Islet precursor cell (in vitro differentiated cells): ENCODE measurements around the gene CAMK2A.
A peak's percentile ranks its signal among the peaks of the same experiment; 100 is the strongest.

Experiments used
- DNase-seq: peaks from one replicate; pipeline ENCODE4 v3.0.0-alpha.2; 2018

The CAMK2A gene

GRCh38 chr5:150289551-150290390 is at the start of gene CAMK2A:
TSS of gene CAMK2A (minus strand) at chr5:150289773. CDS start at chr5:150289625, 148 bp downstream.
- DNase-seq: no peak

DNA sequence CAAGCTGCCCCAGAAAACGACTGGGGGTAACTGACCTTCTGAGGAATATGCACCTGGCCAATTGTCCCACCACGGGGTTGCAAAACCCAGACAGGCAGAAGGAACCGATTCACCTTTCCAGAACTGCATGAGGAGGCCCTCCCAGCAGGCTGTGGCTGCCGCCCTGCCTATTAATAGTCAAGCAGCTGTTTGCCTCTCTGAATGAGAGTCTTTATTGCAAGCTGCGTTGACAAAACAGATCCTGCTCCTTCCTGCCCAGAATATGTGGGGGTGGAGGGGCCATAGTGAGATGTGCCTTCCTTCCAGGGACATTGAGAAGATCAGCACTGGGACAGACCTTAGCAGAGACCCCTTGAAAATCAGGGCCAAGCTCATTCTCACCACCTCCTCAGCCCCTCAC is 49.6 kb upstream of the CAMK2A start:
- DNase-seq: no peak

DNA sequence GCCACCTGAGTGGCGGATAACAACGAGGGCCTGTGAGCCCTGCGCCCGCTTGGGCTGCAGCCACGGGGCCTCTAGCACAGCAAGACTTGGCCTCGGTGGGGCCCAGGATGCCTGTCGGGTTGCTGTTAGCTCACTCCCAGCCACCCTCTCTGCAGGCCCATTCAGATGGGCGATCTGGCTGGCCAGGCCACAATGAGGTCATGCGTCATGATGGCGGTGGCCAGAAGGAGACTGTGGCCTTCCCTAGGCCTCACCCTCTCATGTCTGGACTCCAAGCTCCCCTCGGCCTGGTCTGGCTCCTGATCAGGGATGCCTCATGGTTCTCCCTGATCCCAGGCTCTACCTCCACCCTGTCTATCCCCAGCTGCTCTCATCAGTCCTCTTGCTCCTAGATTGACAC is 49.0 kb upstream of the CAMK2A start:
- no peak for DNase-seq

GRCh38 chr5:150335778-150336177 is 46.2 kb upstream of the CAMK2A start:
- DNase-seq: no peak

DNA sequence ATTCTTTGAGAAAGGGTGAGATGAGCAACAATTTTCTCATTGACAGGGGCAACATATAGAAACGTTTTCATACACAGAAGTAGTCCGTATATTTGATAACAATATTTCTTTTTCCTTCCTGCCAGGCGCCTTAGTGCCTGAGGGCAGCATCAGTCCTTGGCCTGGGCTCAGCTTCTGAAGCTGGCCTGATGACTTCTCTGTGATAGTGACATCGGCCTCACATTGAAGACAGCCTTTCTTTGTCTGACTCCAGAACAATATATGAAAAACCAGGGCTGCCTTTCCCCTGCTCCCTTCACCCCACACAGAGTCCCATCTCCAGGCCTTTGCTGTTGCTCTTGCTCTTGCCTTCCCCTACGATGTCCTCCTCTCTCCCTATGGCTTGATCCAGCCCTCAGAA is 43.8 kb upstream of the CAMK2A start:
- no peak for DNase-seq

GRCh38 chr5:150329881-150330876 is 40.6 kb upstream of the CAMK2A start:
- DNase-seq: no peak

GRCh38 chr5:150329038-150329437 is 39.5 kb upstream of the CAMK2A start:
- no peak for DNase-seq

- no peak for DNase-seq
Observed at GRCh38 chr5:150328515-150328914, 38.9 kb upstream of the CAMK2A start.

GRCh38 chr5:150327139-150327538 is 37.6 kb upstream of the CAMK2A start:
- no peak for DNase-seq

- no peak for DNase-seq
Observed at GRCh38 chr5:150326707-150327106, 37.1 kb upstream of the CAMK2A start.

DNA sequence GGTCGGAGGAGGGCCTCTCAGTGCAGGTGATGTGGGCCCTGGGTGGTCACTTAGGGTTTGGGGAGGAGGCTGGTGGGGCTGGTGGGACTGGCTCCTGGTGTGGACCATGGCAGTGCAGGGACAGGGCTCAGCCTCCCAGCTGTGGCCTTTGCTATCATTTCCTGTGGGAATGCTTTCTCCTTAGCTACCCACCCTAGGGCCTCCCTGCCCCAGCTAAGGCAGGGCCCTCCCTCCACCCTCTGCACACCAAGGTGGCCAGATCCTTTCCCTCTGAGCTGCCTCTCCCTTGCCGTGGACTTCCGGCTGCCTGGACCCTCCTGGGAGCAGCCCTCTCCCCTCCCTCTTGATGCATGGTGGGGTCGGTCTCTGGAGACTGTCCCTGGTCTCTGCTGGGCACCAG is 35.9 kb upstream of the CAMK2A start:
- DNase-seq: no peak

DNA sequence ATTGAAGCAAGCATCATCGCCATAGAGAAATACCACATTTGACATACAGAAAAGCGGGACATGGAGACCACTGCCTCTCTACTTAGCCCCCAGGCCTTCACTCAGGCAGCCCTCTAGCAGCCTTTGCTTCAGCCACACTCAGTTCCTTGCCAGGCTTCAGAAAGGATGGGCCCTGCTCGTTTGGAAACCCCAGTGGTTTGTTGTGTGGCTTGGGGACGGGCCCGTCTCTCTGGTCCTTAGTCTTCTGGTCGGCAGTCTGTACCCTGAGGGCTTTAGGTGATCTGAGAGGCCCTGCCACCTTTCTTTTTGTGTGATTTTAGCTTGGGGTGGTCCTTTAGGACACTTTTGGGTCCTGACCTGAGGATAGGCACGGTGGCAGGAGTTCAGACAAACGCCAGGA is 34.2 kb upstream of the CAMK2A start:
- DNase-seq: no peak

DNA sequence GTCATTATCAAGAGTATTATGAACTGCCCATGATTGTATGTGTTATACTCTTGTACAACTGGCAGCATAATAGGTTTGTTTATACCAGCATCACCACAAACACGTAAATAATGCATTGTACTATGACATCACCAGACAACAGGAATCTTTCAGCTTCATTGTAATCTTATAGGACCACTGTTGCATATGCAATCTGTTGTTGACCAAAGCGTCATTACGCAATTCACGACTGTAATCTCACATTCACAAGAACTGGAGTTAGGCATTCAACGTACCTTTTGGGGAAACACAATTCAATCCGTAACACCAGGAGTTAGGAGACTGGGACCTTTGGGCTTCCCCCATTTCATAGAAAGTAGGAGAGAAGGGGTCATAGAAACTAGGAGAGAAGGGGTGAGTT is 33.5 kb upstream of the CAMK2A start:
- no peak for DNase-seq

DNA sequence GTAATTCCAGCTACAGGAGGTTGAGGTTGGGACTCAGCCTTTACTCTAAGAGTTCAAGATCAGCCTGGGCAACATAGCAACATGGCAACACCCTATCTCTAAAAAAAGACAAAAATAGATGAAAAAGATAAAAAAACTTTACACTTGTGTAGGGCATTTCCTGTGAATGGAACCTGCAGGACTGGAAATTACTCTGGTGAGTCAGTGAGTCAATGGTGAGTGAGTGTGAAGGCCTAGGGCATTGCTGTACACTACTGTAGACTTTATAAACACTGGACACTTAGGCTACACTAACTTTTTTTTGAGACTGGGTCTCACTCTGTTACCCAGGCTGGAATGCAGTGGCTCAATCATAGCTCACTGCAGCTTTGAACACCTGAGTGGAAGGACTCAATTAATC is 32.6 kb upstream of the CAMK2A start:
- DNase-seq: peak; percentile 66

- DNase-seq: no peak
Observed at GRCh38 chr5:150321784-150322183, 32.2 kb upstream of the CAMK2A start.

DNA sequence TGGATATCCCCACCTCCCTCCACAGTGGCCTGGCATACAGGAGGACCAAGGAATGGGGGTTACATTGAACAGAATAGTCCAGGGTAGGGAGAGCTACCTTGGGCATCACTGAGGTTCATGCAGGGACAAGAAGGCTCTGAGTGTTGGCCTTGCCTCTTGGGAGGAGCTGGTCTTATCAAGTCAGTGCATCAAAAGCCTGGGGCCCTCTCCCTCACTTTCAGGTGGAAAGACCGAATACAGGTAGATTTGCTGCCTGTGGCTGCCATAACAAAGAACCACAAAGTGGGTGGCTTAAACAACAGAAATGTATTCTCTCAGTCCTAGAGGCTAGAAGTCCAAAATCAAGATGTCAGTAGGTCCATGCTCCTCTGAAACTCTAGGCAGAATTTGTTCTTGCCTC is 31.6 kb upstream of the CAMK2A start:
- no peak for DNase-seq

DNA sequence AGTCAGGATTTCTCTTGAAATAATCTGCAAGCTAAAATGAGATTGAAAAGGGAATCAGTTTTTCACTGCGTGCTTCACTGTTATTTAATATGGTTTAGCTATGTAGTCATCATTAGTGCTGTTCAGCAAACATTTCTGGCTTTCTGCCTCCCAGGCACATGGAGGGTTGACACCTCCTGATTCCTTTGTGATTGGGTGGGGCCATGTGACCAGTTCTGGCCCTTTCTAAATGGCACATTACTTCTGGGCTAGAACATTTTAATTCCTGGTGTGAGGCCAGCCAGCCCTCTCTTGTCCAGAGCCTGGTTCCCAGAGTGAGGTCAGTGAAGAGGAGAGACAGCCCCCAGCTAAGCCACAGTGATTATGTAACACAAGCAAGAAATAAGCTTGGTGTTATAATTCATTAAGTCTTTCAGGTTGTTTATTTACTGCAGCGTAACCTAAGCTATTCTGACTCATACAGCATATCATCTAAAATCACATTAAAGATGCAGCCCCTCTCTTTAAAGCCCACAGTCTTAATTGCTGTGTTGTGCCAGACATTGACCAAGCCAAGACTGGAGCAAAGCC is 30.6 kb upstream of the CAMK2A start:
- DNase-seq: peak; percentile 89

DNA sequence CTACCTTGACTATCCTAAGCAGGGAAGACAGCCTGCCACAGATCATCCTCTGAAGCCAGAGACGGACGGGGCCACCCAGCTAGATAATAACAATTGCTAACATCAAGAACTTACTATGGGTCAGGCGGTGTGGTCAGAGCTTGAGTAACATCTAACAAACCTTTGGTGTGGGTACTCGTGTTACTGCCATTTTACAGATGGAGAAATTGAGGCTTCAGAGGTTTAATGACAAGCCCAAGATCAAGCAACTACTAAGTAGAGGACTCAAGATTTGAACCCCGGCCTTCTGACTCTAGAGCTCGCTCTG is 29.9 kb upstream of the CAMK2A start:
- DNase-seq: no peak

DNA sequence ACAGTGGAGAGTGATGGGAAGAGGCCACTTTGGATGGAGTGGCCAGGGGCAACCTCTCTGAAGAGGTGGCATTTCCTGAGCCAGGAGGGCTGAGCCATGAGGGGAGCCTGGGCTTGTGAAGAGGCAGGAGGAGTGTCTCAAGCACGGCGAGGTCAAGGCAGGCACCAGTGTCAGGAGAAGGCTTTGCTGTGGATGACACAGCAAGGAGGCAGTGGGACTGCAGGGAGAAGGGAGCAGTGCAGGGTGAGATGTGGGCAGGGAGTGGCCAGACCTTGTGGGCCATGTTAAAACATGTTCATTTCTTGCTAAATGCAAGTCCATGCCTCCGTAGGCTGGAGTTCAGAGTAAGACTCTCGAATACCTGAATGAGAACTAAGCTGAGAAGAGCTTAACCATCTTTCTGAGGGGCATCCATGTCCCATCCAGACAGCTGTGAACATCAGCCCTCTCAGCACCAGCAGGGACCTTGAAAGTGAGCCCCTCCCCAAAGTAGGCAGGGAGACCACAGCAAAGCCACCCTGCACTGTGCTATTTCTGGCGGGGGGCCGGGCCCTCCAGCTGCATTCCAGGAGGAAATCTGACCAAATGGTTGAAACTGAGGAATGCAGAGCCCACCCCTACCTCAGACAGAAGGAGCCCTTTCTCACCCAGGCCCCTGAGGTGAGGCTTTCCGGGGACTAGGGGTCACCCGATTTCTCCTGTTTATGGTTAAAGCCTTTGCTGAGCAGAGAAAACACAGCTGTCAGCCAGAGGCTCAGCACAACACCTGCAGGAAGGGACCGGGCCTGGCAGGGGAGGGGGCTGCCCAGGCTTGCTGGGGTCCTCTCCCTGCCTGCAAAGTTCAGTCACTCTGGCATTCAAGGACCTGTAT is 29.3 kb upstream of the CAMK2A start:
- peak; percentile 73 for DNase-seq

GRCh38 chr5:150317048-150318003 is 27.8 kb upstream of the CAMK2A start:
- DNase-seq: peak; percentile 100

- no peak for DNase-seq
Observed at GRCh38 chr5:150316320-150316719, 26.7 kb upstream of the CAMK2A start.
